ENCODE data around the gene FTO. TPM values are rescaled to one million over a fixed set of nuclear protein-coding genes. Genes with fewer than 3 reads are reported as not detected.

Gene FTO
- total and polyA plus RNA-seq, 2 of the 13 experiments (the other 11 are each of a cell fraction or from before 2014, with no cell fraction given) = 41.6 to 55.8 TPM

DNA sequence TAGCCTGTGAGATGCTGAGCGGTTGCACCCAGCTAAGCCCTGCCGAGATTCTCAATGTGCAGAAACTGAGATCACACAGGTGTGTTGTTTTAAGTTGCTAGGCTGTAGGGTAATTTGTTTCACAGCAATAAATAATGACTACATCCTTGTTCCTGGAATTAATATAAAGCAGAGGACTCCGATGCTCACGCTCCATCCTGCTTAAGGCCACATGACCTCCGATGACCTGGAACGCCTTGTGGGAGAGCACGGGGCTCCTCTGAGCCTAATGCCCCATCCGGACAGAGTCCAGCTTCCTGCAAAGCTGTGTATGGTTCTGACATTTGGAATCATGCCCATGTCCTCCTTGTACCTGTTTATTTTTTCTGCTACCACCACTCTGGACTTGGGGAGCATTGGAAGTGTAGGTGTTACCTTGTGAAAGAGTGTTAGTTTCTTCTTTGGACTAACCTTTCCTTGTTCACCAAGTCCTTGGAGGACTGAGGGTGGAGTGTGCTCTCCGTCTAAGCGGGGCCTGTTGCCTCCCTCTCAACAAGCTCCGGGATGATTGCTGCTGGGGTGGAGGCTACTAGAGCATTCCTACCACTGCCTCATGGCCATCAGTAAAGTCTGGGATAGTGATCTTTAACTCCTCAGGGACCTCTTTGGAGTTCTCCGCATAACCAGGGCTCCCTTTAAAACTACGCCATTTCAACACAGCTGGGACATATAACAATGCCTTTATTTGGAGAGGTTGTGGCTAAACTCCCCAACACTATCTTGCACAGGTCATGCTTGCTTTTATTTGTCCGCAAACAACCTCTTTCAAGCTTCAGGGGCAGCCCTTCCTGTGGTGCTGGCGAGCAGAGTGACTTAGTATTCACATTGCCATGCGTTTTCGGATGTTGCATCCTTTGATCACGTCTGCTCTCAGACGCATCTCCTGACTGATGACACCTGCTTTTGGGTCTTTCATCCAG is 457.3 kb downstream of the FTO start (continued):
- TF ChIP-seq, protein P1, sequence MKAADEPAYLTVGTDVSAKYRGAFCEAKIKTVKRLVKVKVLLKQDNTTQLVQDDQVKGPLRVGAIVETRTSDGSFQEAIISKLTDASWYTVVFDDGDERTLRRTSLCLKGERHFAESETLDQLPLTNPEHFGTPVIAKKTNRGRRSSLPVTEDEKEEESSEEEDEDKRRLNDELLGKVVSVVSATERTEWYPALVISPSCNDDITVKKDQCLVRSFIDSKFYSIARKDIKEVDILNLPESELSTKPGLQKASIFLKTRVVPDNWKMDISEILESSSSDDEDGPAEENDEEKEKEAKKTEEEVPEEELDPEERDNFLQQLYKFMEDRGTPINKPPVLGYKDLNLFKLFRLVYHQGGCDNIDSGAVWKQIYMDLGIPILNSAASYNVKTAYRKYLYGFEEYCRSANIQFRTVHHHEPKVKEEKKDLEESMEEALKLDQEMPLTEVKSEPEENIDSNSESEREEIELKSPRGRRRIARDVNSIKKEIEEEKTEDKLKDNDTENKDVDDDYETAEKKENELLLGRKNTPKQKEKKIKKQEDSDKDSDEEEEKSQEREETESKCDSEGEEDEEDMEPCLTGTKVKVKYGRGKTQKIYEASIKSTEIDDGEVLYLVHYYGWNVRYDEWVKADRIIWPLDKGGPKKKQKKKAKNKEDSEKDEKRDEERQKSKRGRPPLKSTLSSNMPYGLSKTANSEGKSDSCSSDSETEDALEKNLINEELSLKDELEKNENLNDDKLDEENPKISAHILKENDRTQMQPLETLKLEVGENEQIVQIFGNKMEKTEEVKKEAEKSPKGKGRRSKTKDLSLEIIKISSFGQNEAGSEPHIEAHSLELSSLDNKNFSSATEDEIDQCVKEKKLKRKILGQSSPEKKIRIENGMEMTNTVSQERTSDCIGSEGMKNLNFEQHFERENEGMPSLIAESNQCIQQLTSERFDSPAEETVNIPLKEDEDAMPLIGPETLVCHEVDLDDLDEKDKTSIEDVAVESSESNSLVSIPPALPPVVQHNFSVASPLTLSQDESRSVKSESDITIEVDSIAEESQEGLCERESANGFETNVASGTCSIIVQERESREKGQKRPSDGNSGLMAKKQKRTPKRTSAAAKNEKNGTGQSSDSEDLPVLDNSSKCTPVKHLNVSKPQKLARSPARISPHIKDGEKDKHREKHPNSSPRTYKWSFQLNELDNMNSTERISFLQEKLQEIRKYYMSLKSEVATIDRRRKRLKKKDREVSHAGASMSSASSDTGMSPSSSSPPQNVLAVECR (CRISPR knock-in tag; IDR thresholded peaks at IDR 0.05; ENCODE audit: borderline replicate concordance) = peak; percentile 23; the same call in 1 of the 2 replicates
- no peak for TF ChIP-seq ZNF839 (CRISPR knock-in tag; IDR thresholded peaks at IDR 0.05; ENCODE audit: borderline replicate concordance)
- TF ChIP-seq, protein P2, sequence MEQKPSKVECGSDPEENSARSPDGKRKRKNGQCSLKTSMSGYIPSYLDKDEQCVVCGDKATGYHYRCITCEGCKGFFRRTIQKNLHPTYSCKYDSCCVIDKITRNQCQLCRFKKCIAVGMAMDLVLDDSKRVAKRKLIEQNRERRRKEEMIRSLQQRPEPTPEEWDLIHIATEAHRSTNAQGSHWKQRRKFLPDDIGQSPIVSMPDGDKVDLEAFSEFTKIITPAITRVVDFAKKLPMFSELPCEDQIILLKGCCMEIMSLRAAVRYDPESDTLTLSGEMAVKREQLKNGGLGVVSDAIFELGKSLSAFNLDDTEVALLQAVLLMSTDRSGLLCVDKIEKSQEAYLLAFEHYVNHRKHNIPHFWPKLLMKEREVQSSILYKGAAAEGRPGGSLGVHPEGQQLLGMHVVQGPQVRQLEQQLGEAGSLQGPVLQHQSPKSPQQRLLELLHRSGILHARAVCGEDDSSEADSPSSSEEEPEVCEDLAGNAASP (CRISPR knock-in tag; IDR thresholded peaks at IDR 0.05; ENCODE audit: borderline replicate concordance) = peak; percentile 97
- no peak for TF ChIP-seq YY1 (IDR thresholded peaks at IDR 0.05; ENCODE audit: insufficient read depth, insufficient replicate concordance, low read depth, low read length)
- TF ChIP-seq ZNF44 (CRISPR knock-in tag; IDR thresholded peaks at IDR 0.05) = peak; percentile 44; the same call in 1 of the 2 replicates
- TF ChIP-seq ZNF484 (CRISPR knock-in tag; IDR thresholded peaks at IDR 0.05; ENCODE audit: borderline replicate concordance, low read depth) = no peak
- TF ChIP-seq PLRG1 (conservative IDR thresholded peaks at IDR 0.05) = no peak
- 0 out of 2 replicates have a peak, but pooled peaks have one; percentile 0 for TF ChIP-seq NFKBIZ (CRISPR knock-in tag; IDR thresholded peaks at IDR 0.05)
- peak; percentile 56; the same call in 1 of the 2 replicates for TF ChIP-seq KDM1A (CRISPR knock-in tag; IDR thresholded peaks at IDR 0.05)
- no peak for TF ChIP-seq ZNF225 (CRISPR knock-in tag; IDR thresholded peaks at IDR 0.05)
- TF ChIP-seq, protein P3, sequence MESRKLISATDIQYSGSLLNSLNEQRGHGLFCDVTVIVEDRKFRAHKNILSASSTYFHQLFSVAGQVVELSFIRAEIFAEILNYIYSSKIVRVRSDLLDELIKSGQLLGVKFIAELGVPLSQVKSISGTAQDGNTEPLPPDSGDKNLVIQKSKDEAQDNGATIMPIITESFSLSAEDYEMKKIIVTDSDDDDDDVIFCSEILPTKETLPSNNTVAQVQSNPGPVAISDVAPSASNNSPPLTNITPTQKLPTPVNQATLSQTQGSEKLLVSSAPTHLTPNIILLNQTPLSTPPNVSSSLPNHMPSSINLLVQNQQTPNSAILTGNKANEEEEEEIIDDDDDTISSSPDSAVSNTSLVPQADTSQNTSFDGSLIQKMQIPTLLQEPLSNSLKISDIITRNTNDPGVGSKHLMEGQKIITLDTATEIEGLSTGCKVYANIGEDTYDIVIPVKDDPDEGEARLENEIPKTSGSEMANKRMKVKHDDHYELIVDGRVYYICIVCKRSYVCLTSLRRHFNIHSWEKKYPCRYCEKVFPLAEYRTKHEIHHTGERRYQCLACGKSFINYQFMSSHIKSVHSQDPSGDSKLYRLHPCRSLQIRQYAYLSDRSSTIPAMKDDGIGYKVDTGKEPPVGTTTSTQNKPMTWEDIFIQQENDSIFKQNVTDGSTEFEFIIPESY (CRISPR knock-in tag; IDR thresholded peaks at IDR 0.05) = no peak
- TF ChIP-seq, protein P4, sequence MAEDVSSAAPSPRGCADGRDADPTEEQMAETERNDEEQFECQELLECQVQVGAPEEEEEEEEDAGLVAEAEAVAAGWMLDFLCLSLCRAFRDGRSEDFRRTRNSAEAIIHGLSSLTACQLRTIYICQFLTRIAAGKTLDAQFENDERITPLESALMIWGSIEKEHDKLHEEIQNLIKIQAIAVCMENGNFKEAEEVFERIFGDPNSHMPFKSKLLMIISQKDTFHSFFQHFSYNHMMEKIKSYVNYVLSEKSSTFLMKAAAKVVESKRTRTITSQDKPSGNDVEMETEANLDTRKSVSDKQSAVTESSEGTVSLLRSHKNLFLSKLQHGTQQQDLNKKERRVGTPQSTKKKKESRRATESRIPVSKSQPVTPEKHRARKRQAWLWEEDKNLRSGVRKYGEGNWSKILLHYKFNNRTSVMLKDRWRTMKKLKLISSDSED (CRISPR knock-in tag; IDR thresholded peaks at IDR 0.05) = no peak
- TF ChIP-seq, protein P5, sequence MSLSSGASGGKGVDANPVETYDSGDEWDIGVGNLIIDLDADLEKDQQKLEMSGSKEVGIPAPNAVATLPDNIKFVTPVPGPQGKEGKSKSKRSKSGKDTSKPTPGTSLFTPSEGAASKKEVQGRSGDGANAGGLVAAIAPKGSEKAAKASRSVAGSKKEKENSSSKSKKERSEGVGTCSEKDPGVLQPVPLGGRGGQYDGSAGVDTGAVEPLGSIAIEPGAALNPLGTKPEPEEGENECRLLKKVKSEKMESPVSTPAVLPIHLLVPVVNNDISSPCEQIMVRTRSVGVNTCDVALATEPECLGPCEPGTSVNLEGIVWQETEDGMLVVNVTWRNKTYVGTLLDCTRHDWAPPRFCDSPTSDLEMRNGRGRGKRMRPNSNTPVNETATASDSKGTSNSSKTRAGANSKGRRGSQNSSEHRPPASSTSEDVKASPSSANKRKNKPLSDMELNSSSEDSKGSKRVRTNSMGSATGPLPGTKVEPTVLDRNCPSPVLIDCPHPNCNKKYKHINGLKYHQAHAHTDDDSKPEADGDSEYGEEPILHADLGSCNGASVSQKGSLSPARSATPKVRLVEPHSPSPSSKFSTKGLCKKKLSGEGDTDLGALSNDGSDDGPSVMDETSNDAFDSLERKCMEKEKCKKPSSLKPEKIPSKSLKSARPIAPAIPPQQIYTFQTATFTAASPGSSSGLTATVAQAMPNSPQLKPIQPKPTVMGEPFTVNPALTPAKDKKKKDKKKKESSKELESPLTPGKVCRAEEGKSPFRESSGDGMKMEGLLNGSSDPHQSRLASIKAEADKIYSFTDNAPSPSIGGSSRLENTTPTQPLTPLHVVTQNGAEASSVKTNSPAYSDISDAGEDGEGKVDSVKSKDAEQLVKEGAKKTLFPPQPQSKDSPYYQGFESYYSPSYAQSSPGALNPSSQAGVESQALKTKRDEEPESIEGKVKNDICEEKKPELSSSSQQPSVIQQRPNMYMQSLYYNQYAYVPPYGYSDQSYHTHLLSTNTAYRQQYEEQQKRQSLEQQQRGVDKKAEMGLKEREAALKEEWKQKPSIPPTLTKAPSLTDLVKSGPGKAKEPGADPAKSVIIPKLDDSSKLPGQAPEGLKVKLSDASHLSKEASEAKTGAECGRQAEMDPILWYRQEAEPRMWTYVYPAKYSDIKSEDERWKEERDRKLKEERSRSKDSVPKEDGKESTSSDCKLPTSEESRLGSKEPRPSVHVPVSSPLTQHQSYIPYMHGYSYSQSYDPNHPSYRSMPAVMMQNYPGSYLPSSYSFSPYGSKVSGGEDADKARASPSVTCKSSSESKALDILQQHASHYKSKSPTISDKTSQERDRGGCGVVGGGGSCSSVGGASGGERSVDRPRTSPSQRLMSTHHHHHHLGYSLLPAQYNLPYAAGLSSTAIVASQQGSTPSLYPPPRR (CRISPR knock-in tag; IDR thresholded peaks at IDR 0.05; ENCODE audit: borderline replicate concordance) = no peak
